A673 (cell line): ENCODE results near the gene FCN1.

Experiments used
- EZH2 ChIP-seq: fragments of 200-600 bp; sonication (generic); IDR thresholded peaks from 2 replicates; pipeline ENCODE4 v1.6.1; 2017; ENCODE audit warnings: borderline replicate concordance, low read depth, mild to moderate bottlenecking, mixed read lengths, antibody characterized with exemption, low read length; ENCODE audit not compliant: poor library complexity, severe bottlenecking
- TF ChIP-seq, protein P1 (sequence below): fragments of 300-800, 200-600 bp; sonication (generic); conservative IDR thresholded peaks from 2 replicates; pipeline ENCODE4 v1.5.1; 2017; ENCODE audit warnings: low read depth, mild to moderate bottlenecking, antibody characterized with exemption, low read length, moderate library complexity, mixed read lengths

DNA sequence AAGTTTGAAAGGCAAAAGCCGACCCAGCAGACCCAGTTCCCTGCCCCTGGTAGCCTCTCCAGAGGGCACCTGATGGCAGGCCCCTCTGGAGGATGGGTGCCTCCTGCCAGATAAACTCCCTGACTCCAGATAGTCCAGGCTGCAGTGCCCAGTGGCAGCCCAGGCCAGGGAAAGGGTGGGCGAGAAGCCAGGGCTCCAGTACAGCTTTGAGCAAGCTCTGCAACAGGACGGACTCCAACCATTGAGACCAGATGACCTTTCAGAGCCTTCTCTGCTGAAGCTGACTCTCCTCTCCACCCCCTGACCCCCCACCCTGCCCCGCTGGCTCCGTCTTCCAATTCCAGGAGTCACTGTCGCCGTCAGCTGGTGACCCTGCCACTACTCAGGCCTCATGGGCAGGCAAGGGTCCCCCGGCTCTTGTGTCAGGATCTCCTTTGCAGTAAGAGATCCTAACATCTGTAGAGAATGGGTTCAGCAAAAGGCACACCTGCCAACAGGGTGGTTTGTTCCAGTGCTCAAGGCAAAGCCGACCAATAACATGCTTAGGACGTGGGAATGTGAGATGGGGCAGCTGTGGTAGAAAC lies 15.5 kb upstream of the FCN1 start:
- TF ChIP-seq, protein P1, sequence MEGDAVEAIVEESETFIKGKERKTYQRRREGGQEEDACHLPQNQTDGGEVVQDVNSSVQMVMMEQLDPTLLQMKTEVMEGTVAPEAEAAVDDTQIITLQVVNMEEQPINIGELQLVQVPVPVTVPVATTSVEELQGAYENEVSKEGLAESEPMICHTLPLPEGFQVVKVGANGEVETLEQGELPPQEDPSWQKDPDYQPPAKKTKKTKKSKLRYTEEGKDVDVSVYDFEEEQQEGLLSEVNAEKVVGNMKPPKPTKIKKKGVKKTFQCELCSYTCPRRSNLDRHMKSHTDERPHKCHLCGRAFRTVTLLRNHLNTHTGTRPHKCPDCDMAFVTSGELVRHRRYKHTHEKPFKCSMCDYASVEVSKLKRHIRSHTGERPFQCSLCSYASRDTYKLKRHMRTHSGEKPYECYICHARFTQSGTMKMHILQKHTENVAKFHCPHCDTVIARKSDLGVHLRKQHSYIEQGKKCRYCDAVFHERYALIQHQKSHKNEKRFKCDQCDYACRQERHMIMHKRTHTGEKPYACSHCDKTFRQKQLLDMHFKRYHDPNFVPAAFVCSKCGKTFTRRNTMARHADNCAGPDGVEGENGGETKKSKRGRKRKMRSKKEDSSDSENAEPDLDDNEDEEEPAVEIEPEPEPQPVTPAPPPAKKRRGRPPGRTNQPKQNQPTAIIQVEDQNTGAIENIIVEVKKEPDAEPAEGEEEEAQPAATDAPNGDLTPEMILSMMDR, result no peak
- no peak for TF ChIP-seq EZH2
